NCI-H1105 (cell line): ENCODE measurements around the gene ARL14.
"Not testable (repeated sequence)": the region's sequence is repeated elsewhere in the genome, so short reads cannot be mapped to it uniquely, and the experiment has no call there.

Experiments used
- DNase-seq: peaks from one replicate; lab custom pipeline; 2025; lab: John Stamatoyannopoulos, UW

ARL14 gene

GRCh38 chr3:160677459-160677881 lies 510 bp downstream of the ARL14 start:
- no peak for DNase-seq

- DNase-seq: no peak
Measured at GRCh38 chr3:160678292-160678842, 1.4 kb downstream of the ARL14 start.

- DNase-seq: no peak
Measured at GRCh38 chr3:160684368-160684740, 7.4 kb downstream of the ARL14 start.

- no peak for DNase-seq
Measured at GRCh38 chr3:160685144-160685766, 8.3 kb downstream of the ARL14 start.

GRCh38 chr3:160686955-160687535 lies 10.1 kb downstream of the ARL14 start:
- no peak for DNase-seq

- DNase-seq: no peak
Measured at GRCh38 chr3:160691151-160691550, 14.2 kb downstream of the ARL14 start.

- no peak for DNase-seq
Measured at GRCh38 chr3:160691962-160692361, 15.0 kb downstream of the ARL14 start.

- no peak for DNase-seq
Measured at GRCh38 chr3:160693191-160693590, 16.2 kb downstream of the ARL14 start.

- no peak for DNase-seq
Measured at GRCh38 chr3:160694345-160694744, 17.4 kb downstream of the ARL14 start.

- DNase-seq: no peak
Measured at GRCh38 chr3:160695003-160695402, 18.0 kb downstream of the ARL14 start.

GRCh38 chr3:160695915-160696327 lies 19.0 kb downstream of the ARL14 start:
- DNase-seq: no peak

GRCh38 chr3:160697637-160698380 lies 20.8 kb downstream of the ARL14 start:
- no peak for DNase-seq

GRCh38 chr3:160698599-160699195 lies 21.7 kb downstream of the ARL14 start:
- DNase-seq: no peak

GRCh38 chr3:160701490-160701889 lies 24.5 kb downstream of the ARL14 start:
- DNase-seq: no peak

- DNase-seq: no peak
Measured at GRCh38 chr3:160702290-160702689, 25.3 kb downstream of the ARL14 start.

- DNase-seq: no peak
Measured at GRCh38 chr3:160703974-160704373, 27.0 kb downstream of the ARL14 start.

GRCh38 chr3:160707187-160707794 lies 30.3 kb downstream of the ARL14 start:
- peak; percentile 76 for DNase-seq

- DNase-seq: no peak
Measured at GRCh38 chr3:160709477-160710182, 32.7 kb downstream of the ARL14 start.

- not testable (repeated sequence) for DNase-seq
Measured at GRCh38 chr3:160713144-160713543, 36.2 kb downstream of the ARL14 start.

GRCh38 chr3:160719710-160720109 lies 42.8 kb downstream of the ARL14 start:
- no peak for DNase-seq

- DNase-seq: no peak
Measured at GRCh38 chr3:160720123-160720746, 43.3 kb downstream of the ARL14 start.
